GM19438 (cell line): ENCODE measurements around the gene HYAL4.
"Not testable (repeated sequence)": the region's sequence is repeated elsewhere in the genome, so short reads cannot be mapped to it uniquely, and the experiment has no call there.

Experiments
- ATAC-seq: cut with Tn5 transposase; IDR thresholded peaks from one replicate; pipeline ENCODE4 v1.9.1; 2021; ENCODE audit warnings: low read depth; ENCODE audit not compliant: unreplicated experiment

HYAL4 gene

GRCh38 chr7:123845823-123846216 is 851 bp downstream of the HYAL4 start:
- no peak for ATAC-seq

DNA sequence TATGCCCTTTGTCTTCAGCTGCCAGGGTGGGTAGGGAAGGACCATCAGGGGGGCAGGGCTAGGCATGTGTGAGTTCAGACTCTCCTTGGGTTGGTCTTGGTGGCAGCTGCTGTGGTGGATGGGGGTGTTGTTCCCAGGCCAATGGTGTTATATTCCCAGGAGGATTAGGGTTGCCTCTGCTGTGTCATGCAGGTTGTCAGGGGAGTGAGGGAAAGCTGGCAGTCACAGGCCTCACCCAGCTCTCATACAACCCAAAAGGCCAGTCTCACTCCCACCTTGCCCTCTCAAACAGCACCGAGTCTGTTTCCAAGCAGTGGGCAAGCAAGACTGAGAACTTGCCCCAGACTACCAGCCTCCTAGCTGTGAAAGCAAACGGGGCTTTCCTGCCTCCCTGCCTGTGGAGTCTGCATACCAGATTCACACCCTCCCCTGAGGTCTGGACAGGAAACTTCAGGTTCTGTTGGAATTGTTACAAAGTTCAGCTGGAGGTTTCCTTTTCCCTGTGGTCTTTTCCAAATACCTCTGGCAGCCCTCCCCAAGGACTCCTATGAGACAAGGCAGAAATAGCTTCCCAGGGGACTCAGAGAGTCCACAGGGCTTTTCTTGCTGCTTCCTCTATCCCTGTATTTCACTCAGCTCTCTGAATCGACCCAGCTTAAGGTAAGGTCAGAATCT is 1.4 kb downstream of the HYAL4 start:
- ATAC-seq: no peak

- ATAC-seq: no peak
Measured at GRCh38 chr7:123847868-123848267, 2.9 kb downstream of the HYAL4 start.

DNA sequence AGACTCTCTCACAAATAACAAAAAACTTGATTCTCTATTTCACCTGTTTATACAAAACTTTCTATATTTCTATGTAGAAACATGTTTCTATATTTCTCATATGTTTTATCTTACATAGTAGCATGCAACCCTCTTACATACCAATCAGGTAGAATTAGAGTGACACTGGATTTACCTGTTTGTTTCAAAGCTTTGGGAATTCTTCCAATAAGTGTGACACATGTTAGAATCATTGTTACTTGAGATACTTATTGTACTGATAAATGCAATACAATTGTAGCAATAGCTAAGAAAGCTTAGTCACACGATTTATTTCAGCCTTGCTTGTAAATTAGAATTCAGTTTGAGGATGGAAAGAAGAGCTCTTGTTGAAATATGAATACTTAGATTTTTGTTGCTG is 4.9 kb downstream of the HYAL4 start:
- ATAC-seq: no peak

DNA sequence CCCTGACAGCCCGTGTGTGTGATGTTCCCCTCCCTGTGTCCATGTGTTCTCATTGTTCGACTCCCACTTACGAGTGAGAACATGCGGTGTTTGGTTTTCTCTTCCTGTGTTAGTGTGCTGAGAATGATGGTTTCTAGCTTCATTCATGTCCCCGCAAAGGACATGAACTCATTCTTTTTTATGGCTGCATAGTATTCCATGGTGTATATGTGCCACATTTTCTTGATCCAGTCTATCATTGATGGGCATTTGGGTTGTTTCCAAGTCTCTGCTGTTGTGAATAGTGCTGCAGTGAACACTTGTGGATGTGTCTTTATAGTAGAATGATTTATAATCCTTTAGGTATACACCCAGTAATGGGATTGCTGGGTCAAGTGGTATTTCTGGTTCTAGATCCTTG is 6.4 kb downstream of the HYAL4 start:
- not testable (repeated sequence) for ATAC-seq

DNA sequence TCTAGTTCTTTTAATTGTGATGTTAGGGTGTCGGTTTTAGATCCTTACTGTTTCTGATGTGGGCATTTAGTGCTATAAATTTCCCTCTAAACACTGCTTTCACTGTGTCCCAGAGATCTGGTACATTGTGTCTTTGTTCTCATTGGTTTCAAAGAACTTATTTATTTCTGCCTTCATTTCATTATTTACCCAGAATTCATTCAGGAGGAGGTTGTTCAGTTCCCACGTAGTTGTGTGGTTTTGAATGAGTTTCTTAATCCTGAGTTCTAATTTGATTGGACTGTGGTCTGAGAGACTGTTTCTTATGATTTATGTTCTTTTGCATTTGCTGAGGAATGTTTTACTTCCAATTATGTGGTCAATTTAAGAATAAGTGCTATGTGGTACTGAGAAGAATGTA is 9.3 kb downstream of the HYAL4 start:
- ATAC-seq: not testable (repeated sequence)

GRCh38 chr7:123856428-123856827 is 11.5 kb downstream of the HYAL4 start:
- not testable (repeated sequence) for ATAC-seq

DNA sequence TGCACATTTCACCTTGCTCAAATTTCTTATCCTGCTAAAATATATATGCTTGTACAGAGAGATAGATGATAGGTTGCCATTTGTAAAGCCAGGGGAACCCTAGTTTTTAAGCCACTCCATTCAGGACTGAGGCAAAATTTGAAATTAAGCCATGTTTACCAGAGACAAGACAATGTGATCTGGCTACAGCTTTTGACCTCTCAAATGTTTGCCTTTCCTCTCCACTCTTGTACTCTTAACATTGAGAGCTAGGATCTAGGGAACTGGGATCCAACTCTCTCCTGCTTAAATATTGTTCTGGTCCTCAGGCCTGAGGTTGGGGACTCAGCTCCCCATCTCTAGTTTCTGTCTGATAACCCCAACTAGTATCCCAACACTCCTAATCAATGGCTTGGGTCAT is 15.9 kb downstream of the HYAL4 start:
- ATAC-seq: no peak

- no peak for ATAC-seq
Measured at GRCh38 chr7:123862775-123863174, 17.8 kb downstream of the HYAL4 start.

DNA sequence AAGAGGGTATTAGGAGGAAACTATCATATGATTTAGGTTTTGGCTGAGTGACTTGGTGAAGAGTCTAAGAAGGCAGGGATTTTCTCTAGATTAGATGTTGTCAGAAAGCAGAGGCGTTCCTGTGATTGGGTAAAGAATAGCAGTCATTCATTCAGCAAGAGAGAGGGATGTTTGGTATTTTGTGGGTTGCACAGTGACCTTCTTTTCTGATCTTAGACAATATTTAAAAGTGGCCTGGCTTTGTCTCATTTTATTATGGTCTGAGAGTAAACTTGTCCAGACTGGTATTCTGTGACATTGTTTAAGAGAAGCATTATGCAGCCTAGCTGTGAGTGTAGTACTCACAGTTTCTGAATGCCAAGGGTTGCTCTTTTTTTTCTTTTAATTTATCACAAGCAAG is 18.5 kb downstream of the HYAL4 start:
- ATAC-seq: no peak

DNA sequence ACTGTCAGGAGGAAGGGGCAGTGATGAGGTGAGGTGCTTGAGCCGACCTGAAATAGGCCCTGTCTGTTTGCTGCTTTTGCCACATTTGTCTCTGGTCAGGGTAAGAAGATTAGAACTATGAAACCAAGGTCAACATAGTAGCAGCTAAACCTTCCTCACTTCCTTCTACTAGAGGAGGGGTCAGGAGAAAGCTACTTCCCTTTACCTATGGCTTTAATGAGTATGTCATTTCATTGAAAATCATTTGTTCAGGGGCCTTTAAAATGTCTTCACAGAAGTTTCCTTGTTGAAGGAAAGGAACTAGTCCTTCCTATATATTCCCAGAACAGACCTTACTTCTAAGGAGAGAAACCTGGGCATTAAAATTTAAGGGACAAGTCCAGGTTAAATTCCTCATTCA is 19.0 kb downstream of the HYAL4 start:
- ATAC-seq: no peak

DNA sequence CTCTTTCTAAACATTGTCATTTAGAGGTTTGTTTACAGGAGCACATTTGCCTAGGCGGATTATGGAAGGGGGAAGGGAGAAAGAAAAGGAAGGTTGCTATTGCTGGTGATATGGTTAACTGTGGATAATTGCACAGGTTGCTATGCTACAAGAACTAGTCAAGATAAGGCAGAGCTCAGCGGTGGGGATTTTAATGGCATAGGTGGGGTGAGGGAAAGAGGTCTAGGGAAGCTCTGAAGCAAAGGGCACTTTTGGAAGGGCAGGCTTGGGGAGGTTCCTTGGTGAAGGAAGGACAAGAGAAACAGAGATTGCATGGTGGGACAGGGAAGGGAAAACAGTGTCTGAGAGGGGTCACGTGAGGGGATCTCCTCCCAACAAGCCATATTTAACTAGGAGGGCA is 19.5 kb downstream of the HYAL4 start:
- no peak for ATAC-seq

GRCh38 chr7:123864966-123865365 is 20.0 kb downstream of the HYAL4 start:
- no peak for ATAC-seq

- ATAC-seq: peak; percentile 95
Measured at GRCh38 chr7:123865517-123866117, 20.6 kb downstream of the HYAL4 start.

GRCh38 chr7:123867225-123867624 is 22.3 kb downstream of the HYAL4 start:
- no peak for ATAC-seq

GRCh38 chr7:123871998-123872867 is 27.3 kb downstream of the HYAL4 start:
- peak; percentile 95 for ATAC-seq

GRCh38 chr7:123872908-123873307 is 27.9 kb downstream of the HYAL4 start:
- no peak for ATAC-seq

DNA sequence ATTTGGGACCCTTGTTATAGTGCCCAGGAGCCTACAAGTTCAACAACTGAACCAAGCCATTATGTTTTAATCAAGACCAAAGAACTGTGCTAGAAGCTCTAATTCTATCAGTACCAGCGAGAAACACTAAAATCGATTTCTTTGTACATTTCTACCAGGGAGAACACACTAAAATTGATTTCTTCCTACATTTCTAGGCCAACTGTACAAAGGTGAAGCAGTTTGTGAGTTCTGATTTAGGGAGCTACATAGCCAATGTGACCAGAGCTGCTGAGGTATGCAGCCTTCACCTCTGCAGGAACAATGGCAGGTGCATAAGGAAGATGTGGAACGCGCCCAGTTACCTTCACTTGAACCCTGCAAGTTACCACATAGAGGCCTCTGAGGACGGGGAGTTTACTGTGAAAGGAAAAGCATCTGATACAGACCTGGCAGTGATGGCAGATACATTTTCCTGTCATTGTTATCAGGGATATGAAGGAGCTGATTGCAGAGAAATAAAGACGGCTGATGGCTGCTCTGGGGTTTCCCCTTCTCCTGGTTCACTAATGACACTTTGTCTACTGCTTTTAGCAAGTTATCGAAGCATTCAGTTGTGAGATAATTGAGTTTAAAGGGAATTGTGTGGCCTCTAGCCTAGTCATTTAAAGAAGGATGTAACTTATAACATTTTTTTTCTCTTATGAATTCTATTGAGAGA is 31.7 kb downstream of the HYAL4 start:
- no peak for ATAC-seq

GRCh38 chr7:123879628-123880027 is 34.7 kb downstream of the HYAL4 start:
- no peak for ATAC-seq

GRCh38 chr7:123881300-123881699 is 36.3 kb downstream of the HYAL4 start:
- no peak for ATAC-seq

- no peak for ATAC-seq
Measured at GRCh38 chr7:123883154-123883553, 38.2 kb downstream of the HYAL4 start.
